Activated CD4-positive, alpha-beta T cell treated with anti-CD3 and anti-CD28 coated beads, Interleukin-2, amount 50 U/mL, for 16 hours (primary cell): ENCODE data around the gene LCORL.
"Not testable (repeated sequence)": the region's sequence is repeated elsewhere in the genome, so short reads cannot be mapped to it uniquely, and the experiment has no call there.

Source experiments
- DNase-seq: peaks from one replicate; pipeline ENCODE4 v3.0.0-alpha.2; 2020

LCORL gene

GRCh38 chr4:18021720-18022571 is at the start of gene LCORL:
Gene LCORL, minus strand, starts transcription at chr4:18021755. Its CDS starts 4 bp downstream, at chr4:18021751.
- DNase-seq: peak; percentile 92

GRCh38 chr4:18069810-18070209 is 48.3 kb upstream of the LCORL start:
- no peak for DNase-seq

GRCh38 chr4:18067031-18067430 is 45.5 kb upstream of the LCORL start:
- DNase-seq: no peak

- no peak for DNase-seq
Observed at GRCh38 chr4:18063079-18063478, 41.5 kb upstream of the LCORL start.

GRCh38 chr4:18057821-18058533 is 36.4 kb upstream of the LCORL start:
- no peak for DNase-seq

GRCh38 chr4:18056030-18056429 is 34.5 kb upstream of the LCORL start:
- DNase-seq: no peak

- DNase-seq: no peak
Observed at GRCh38 chr4:18052158-18052557, 30.6 kb upstream of the LCORL start.

- no peak for DNase-seq
Observed at GRCh38 chr4:18051281-18051680, 29.7 kb upstream of the LCORL start.

GRCh38 chr4:18050448-18050847 is 28.9 kb upstream of the LCORL start:
- DNase-seq: no peak

- no peak for DNase-seq
Observed at GRCh38 chr4:18049446-18049845, 27.9 kb upstream of the LCORL start.

- DNase-seq: no peak
Observed at GRCh38 chr4:18042754-18043153, 21.2 kb upstream of the LCORL start.

- DNase-seq: no peak
Observed at GRCh38 chr4:18042012-18042411, 20.5 kb upstream of the LCORL start.

GRCh38 chr4:18041114-18041513 is 19.6 kb upstream of the LCORL start:
- no peak for DNase-seq

- DNase-seq: no peak
Observed at GRCh38 chr4:18039113-18039512, 17.6 kb upstream of the LCORL start.

GRCh38 chr4:18036369-18036768 is 14.8 kb upstream of the LCORL start:
- DNase-seq: not testable (repeated sequence)

- no peak for DNase-seq
Observed at GRCh38 chr4:18034099-18034498, 12.5 kb upstream of the LCORL start.

GRCh38 chr4:18033111-18034085 is 11.8 kb upstream of the LCORL start:
- no peak for DNase-seq

GRCh38 chr4:18025288-18025687 is 3.7 kb upstream of the LCORL start:
- peak; percentile 25 for DNase-seq

- DNase-seq: no peak
Observed at GRCh38 chr4:18022572-18023050, 1.1 kb upstream of the LCORL start.

- no peak for DNase-seq
Observed at GRCh38 chr4:18021470-18021719, 160 bp downstream of the LCORL start.

GRCh38 chr4:18020671-18021469 is 685 bp downstream of the LCORL start:
- peak; percentile 47 for DNase-seq

- DNase-seq: peak; percentile 6
Observed at GRCh38 chr4:18020145-18020670, 1.3 kb downstream of the LCORL start.
